ENCODE data around the gene FXYD7.

Gene FXYD7

DNA sequence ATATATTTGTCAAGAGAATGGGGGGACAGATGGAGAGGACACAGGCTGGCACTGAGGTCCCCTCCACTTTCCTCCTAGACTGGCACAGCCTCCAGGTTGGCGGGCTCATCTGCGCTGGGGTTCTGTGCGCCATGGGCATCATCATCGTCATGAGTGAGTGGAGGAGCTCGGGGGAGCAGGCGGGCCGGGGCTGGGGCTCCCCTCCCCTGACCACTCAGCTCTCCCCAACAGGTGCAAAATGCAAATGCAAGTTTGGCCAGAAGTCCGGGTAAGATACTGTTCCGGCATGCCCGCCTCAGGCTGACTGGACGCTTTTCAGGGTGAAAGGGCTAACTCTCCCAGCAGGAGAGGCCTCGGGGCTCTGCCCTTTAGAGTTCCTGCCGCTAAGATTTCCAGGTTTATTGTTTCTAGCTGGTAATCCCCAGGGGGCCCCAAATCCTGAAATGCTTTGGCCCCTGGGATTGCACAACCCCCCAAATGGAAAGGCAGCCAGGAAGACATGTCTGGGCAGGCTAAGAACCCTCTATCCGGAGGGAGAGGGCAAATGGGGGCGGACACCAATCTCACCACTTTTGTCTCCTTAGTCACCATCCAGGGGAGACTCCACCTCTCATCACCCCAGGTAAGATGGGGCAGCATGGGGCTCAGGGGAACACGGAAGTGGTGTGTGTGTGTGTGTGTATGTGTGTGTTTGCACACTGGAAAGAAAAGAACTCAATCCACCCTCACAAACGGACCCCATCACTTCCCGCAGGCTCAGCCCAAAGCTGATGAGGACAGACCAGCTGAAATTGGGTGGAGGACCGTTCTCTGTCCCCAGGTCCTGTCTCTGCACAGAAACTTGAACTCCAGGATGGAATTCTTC lies 20.1 kb upstream of the FXYD7 start:
- Histone ChIP-seq H3K27ac (peak overlapping the region; percentile 90 to 95), H3K36me3 (peaks cover 0 to 5% (median 0%) of the 10 kb centered on the region in 3 donors), H3K27me3 (no peaks in the 10 kb centered on the region), H3K9me3 (no peaks in the 10 kb centered on the region), H3K4me3 (peak overlapping the region in 1 of 2 donors; percentile 61), H3K4me1 (peaks cover 14 to 67% (median 33%) of the 10 kb centered on the region in 4 donors)
- no peak for DNase-seq
- intact Hi-C loops (cut with DNase I; ENCODE audit: low total_unique reads), result loop anchor here (2.0 to 10.0 kb wide), 2 partner anchors 18 to 592 kb away; partner anchors contain the start of gene KMT2B
- TF ChIP-seq, protein P1, sequence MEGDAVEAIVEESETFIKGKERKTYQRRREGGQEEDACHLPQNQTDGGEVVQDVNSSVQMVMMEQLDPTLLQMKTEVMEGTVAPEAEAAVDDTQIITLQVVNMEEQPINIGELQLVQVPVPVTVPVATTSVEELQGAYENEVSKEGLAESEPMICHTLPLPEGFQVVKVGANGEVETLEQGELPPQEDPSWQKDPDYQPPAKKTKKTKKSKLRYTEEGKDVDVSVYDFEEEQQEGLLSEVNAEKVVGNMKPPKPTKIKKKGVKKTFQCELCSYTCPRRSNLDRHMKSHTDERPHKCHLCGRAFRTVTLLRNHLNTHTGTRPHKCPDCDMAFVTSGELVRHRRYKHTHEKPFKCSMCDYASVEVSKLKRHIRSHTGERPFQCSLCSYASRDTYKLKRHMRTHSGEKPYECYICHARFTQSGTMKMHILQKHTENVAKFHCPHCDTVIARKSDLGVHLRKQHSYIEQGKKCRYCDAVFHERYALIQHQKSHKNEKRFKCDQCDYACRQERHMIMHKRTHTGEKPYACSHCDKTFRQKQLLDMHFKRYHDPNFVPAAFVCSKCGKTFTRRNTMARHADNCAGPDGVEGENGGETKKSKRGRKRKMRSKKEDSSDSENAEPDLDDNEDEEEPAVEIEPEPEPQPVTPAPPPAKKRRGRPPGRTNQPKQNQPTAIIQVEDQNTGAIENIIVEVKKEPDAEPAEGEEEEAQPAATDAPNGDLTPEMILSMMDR (IDR thresholded peaks at IDR 0.05), result no peak

DNA sequence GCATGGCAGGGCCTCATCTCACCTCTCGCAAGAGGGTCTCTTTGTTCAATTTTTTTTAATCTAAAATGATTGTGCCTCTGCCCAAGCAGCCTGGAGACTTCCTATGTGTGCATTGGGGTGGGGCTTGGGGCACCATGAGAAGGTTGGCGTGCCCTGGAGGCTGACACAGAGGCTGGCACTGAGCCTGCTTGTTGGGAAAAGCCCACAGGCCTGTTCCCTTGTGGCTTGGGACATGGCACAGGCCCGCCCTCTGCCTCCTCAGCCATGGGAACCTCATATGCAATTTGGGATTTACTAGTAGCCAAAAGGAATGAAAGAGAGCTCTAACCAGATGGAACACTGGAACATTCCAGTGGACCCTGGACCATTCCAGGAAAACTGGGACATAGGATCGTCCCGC lies 19.5 kb upstream of the FXYD7 start:
- Histone ChIP-seq H3K27me3 (no peaks in the 10 kb centered on the region), H3K4me1 (peaks cover 14 to 67% (median 33%) of the 10 kb centered on the region in 4 donors), H3K9me3 (no peaks in the 10 kb centered on the region), H3K36me3 (peaks cover 0 to 5% (median 0%) of the 10 kb centered on the region in 3 donors), H3K27ac (peak overlapping the region; percentile 90 to 95), H3K4me3 (peak overlapping the region; percentile 58 to 61)
- intact Hi-C loops (cut with DNase I; ENCODE audit: low total_unique reads), result loop anchor here (2.0 to 10.0 kb wide), 2 partner anchors 17 to 591 kb away; partner anchors contain the start of gene KMT2B
- TF ChIP-seq, protein P1 (IDR thresholded peaks at IDR 0.05), result no peak
- peak; percentile 85 to 97 for DNase-seq

GRCh38 chr19:35124098-35125060 lies 18.7 kb upstream of the FXYD7 start:
- H3K36me3 ChIP-seq, result peaks cover 0 to 5% (median 0%) of the 10 kb centered on the region in 3 donors
- DNase-seq, result peak; percentile 96 to 97
- H3K9me3 ChIP-seq, result no peaks in the 10 kb centered on the region
- intact Hi-C loops (cut with DNase I; ENCODE audit: low total_unique reads), result loop anchor here (10.0 kb wide), 1 partner anchor 590 kb away; the partner anchor contains the start of gene KMT2B
- no peaks in the 10 kb centered on the region for H3K27me3 ChIP-seq
- peak overlapping the region; percentile 90 to 95 for H3K27ac ChIP-seq
- TF ChIP-seq, protein P1 (IDR thresholded peaks at IDR 0.05), result peak in 1 of 2 experiments; percentile 5
- H3K4me3 ChIP-seq, result peak overlapping the region; percentile 58 to 61
- H3K4me1 ChIP-seq, result peaks cover 14 to 67% (median 33%) of the 10 kb centered on the region in 4 donors

DNA sequence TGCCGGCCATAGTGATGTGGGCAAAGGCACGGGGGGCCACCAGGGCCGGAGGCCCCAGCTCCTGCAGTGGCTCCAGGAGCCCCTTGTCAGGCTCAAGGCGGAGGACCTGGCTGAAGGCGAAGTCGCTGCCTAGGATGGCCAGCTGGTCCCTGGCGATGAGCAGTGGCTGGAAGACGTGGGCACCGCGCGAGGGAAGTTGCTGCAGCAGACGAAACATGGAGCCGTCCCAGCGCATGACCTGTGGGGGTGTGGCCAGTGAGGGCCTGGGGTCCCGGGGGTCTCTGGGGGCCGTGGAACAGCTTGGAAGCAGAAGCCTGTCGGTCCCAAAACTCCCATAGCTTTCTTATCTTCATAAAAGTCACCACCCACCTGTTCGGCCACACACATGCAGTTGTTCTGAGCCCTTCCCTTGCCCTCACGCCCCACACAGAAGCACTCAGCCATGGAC lies 17.8 kb upstream of the FXYD7 start:
- Histone ChIP-seq H3K4me1 (peaks cover 14 to 59% (median 33%) of the 10 kb centered on the region in 4 donors), H3K9me3 (no peaks in the 10 kb centered on the region), H3K27ac (peak overlapping the region; percentile 90 to 95), H3K27me3 (no peaks in the 10 kb centered on the region), H3K4me3 (no peak overlapping the region), H3K36me3 (peaks cover 0 to 5% (median 0%) of the 10 kb centered on the region in 3 donors)
- intact Hi-C loops (cut with DNase I; ENCODE audit: low total_unique reads), result loop anchor here (10.0 kb wide), 1 partner anchor 590 kb away; the partner anchor contains the start of gene KMT2B
- TF ChIP-seq, protein P1 (IDR thresholded peaks at IDR 0.05), result no peak
- no peak for DNase-seq

Measured in tibial artery (tissue), 4 donors.